HG03159 (cell line): Measurements from ENCODE around the gene MAPKAPK5.
"Not testable (repeated sequence)": the region's sequence is repeated elsewhere in the genome, so short reads cannot be mapped to it uniquely, and the experiment has no call there.

Experiments
- ATAC-seq: cut with Tn5 transposase; IDR thresholded peaks from one replicate; pipeline ENCODE4 v1.9.1; 2021; ENCODE audit warnings: mild to moderate bottlenecking, moderate library complexity; ENCODE audit not compliant: unreplicated experiment

MAPKAPK5 gene, protein sequence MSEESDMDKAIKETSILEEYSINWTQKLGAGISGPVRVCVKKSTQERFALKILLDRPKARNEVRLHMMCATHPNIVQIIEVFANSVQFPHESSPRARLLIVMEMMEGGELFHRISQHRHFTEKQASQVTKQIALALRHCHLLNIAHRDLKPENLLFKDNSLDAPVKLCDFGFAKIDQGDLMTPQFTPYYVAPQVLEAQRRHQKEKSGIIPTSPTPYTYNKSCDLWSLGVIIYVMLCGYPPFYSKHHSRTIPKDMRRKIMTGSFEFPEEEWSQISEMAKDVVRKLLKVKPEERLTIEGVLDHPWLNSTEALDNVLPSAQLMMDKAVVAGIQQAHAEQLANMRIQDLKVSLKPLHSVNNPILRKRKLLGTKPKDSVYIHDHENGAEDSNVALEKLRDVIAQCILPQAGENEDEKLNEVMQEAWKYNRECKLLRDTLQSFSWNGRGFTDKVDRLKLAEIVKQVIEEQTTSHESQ

DNA sequence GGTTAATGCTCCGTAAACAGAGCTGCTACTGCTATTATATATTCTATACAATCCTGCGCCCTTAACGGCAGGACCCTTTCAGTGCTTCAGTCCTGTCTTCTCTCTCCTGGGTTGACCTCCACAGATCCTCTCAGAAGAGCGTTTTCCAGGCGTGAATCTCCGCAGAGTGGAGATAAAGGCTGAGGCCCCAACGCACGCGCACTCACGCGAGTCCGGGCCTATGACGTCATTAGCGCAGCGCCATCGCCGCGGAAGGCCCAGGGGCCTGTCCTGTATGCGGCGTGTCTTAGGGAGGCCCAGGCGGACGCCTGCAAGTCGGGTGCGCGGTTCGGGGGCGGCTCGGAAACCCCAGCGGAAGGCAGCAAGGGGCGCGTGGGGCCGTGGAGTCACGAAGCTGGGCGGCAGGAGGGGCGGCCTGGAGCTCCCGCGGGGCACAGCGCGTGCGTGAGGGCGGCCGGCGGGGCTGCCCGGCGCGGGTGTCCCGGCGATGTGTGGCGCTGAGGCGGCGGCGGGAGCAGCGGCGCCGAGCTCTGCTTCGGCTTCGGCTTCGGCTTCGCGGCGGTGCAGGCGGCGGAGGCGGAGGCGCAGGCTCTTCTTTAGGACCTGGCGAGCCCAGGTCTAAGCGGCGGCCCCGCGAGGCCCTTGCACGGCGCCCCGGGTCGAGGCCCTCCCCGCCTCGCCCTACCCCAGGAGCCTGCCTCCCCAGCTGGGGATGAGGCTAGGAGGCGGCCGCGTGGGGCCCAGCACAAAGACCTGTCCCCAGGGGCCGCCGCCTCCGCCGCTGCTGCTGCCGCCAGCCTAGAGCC is at the start of gene MAPKAPK5:
MAPKAPK5 (plus strand) TSS at position 479 of the 806 bp plus-strand sequence. CDS start 506 bp downstream, outside the sequence.
- ATAC-seq, result peak; percentile 80

DNA sequence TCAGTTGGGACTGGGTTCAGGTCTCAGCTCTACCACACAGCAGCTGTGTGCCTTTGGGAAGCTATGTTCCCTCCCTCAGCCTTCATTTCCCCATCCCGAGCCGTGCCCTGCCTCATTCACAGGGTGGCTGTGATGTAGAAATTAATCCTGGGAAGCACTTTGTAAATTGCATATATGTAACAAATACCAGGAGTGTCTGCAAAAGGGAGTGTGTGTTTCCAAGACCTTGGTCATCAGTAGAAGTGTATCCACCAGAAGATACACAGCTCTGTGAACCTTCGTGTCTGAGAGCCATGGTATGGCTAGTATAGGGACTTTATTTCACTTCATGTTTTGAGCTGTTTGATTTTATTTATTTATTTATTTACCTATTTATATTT is 49.2 kb upstream of the MAPKAPK5 start:
- ATAC-seq, result no peak

DNA sequence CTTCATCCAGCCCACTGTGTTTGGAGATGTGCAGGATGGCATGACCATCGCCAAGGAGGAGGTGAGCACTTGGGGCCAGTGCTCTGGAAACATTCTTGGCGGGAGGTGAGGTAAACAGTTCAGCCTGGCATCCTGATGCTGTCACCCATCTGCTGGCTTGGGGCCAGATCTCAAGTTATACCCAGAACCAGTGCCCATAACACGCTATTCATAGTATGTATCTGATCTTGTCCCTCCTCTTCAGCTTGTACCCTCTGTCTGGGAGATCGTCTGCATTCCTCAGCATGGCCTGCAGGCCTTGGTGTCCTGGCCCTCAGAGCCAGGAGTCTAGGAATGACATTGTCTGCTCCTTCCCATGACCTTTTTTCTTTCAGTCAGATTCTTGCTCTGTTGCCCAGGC is 43.8 kb upstream of the MAPKAPK5 start:
- ATAC-seq, result no peak

DNA sequence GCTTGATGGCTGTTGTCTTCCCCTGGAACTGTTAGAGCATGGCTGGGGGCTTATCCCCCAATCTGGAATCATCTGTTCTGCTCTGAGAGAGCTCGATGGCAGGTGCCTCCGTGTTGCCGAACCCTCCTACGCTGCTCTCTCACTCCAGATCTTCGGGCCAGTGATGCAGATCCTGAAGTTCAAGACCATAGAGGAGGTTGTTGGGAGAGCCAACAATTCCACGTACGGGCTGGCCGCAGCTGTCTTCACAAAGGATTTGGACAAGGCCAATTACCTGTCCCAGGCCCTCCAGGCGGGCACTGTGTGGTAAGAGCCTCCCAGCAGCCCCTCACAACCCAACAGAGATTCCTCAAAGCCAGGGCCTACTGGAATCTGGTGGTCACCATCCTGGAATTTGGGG is 42.3 kb upstream of the MAPKAPK5 start:
- ATAC-seq, result no peak

DNA sequence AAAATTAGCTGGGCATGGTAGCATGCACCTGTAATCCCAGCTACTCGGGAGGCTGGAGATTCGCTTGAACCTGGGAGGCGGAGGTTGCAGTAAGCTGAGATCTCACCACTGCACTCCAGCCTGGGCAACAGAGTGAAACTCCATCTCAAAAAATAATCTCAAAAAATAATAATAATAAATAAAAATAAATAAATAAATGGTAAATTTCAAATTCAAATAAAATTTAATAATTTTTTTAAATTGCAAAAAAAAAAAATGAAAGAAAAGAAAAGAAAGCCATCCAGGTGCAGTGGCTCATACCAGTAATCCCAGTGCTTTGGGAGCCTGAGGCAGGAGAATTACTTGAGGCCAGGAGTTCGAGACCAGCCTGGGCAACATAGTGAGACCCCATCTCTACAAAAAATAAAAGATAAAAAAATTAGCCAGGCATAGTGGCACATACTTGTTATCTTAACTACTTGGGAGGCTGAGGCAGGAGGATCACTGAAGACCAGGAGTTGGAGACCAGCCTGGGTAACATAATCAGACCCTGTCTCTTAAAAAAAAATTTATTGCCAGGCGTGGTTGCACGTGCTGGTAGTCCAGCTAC is 38.9 kb upstream of the MAPKAPK5 start:
- no peak for ATAC-seq

DNA sequence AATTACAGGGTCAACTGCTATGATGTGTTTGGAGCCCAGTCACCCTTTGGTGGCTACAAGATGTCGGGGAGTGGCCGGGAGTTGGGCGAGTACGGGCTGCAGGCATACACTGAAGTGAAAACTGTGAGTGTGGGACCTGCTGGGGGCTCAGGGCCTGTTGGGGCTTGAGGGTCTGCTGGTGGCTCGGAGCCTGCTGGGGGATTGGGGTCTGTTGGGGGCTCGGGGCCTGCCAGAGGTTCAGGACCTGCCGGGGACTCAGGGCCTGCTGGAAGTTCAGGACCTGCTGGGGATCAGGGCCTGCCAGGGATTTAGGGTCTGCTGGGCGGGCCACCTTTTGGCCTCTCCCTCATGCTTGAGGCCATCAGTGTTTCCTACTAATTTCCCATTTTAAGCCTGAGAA is 38.2 kb upstream of the MAPKAPK5 start:
- ATAC-seq, result no peak

DNA sequence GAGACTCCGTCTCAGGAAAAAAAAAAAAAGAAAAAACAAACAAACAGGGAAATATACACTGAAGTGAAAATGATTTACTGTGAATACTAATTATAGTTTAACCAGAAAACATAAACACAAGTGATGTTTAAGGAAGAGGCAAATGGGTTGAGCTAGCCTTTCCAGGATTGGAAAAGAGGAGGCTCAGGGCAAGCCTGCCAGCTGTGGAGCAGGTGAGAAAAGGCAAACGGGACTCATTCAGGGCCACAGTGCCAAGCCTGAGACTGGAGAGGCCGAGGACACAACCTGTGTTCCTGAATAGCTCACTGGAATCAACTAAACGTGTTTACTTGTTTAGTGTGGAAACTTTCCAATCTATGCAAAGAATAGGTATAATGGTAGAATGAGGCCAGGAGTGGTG is 35.7 kb upstream of the MAPKAPK5 start:
- ATAC-seq, result no peak

DNA sequence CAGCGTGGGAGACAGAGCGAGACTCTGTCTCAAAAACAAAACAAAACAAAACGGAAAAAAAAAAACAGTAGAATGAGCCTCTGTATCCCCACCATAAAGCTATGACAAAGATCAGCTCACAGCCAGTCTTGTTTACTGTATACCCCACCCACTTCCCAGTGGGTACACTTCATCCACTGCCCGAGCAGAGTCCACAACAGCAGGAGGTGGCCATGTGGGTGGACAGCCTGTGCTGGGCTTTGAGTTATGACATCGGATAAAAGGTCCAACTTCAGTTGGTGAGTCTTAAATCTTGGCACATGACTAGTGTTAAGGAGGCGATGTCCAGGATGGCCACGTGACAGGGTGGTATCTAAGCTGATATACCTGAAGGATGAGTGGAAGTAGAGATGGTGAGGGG is 34.8 kb upstream of the MAPKAPK5 start:
- ATAC-seq, result no peak

DNA sequence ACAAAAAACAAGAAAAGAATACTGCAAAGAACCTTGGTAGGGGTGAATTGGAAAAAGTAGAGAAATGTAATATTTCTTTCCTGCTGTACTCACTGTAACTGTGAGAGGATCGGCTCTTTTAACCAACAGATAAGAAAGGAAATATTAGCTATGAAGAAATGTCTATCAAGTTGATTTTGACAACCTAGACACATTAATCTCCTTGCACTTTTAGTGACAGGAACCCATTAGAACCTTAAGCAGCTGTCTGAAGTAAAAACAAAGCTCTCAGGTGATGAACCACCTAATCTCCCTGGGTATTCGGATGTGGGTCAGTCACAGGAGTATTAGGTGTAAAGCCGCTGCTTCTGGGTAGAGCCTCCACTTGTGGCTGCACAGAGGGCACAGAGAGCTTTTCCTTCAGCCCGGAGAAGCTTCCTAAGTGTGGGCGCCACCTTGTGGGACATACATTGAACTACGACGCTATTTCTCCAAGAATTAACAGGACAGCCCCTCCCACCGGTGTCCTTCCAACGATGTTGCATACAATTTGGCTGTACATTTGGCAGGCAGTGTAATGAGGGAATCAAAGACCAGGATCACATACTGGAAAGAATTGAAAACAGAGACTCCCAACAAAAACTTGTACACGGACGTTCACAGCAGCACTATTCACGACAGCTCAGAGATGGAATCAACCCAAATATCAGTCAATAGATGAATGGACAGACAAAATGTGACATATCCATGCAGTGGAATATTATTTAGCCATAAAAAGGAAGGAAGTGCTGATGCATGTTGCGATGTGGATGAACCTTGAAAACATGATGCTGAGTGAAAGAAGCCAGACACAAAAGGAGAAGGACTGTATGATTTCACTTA is 28.9 kb upstream of the MAPKAPK5 start:
- ATAC-seq, result no peak

DNA sequence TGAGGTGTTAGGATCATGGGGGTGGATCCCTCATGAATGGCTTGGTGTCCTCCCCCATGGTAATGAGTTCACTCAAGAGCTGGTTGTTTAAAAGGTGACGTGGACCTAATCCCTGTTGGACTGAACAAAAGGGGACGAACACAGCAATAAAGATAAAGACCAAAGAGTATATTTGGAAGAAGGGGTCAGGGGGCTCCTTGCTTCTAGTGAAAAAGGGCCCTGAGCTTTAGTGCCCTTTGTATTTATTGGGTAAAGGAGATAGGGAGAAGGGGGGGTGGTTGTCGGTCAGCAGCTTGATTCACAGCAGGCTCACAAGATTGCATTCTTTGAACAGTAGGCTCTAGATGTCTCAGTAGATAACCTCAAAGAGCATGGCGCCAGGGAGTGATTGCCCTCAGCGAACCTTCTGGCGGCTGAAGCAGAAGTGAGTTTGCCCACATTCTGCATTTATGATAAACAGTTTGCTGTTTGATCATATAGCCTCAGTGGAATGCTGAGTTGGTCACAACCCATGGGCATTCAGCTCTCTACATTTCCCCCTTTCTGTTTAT is 25.9 kb upstream of the MAPKAPK5 start:
- ATAC-seq, result no peak

DNA sequence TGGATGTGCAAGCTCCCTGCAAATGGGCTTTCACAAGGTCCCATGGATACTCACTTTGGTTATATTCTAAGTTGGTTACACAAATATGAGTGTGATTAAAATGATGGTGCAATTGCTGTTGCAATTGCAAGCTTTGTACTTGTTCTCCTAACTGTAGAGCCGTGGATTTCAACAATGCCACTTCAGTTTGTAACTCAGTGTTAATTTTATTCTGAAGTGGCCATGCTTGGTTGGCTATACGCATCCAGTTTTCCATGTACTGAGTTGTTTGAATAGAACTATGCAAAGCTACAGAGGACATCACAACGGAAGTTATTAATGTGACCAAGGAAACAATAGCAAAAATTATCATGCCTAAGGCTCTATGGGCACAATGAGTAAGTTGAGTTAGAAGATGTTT is 25.1 kb upstream of the MAPKAPK5 start:
- ATAC-seq, result not testable (repeated sequence)

DNA sequence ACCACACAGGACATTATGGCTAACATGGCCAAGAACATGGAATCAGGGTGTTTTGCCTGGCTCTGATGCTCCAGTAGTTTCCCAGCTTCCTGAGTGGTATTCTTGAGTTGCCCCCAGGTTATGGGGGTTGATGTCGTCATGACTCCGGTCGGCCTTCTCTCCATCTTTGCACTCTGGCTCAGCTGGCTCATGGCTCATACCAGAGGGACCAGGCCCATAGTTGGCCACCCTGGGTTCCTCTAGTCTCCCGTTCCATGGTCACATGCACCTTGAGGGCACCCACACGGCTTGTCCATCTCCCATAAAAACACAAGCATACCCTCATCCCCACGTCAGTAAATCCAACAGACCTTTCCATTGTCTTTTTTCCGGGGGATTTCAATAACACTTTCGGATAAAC is 23.7 kb upstream of the MAPKAPK5 start:
- no peak for ATAC-seq

DNA sequence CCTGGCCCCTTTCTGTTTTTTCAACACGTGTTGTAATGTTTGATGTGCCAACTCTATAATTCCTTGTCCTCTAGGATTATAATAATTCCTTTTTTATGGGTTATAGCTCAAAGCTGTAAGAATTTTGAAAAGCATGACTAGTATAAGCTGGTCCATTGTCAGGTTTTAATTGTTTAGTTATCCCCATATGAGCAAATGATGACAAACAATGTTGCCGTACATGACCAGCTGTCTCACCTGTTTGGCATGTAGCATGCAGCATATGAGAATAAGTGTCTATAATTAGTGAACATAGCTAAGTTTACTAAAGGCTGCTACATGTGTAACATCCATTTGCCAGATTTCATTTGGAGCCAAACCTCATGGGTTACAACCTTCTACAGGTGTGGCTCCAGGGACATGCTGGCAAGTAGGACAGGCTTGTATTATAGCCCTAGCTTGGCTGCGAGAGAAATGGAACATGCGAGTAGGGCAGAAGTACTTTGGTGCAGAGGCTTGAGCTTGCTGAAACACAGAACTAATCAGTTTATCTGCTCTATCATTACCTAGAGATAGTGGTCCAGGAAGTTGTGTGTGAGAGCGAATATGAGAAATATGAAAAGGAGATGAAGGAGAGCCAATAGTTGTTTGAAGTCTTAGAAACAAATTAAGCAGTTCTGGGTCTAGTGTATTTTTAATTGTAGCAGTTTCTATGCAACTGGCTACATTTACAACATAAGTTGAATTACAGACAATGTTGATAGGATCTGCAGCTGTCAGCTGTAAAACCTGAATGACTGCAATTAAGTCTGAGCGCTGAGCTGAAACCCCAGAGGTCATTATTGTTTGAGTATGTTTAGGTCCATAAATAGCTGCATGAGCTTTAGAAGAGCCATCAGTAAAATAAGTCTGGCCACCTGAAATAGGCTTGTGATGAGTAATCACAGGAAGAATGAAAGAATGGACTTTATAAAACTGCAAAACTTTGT is 22.6 kb upstream of the MAPKAPK5 start:
- ATAC-seq, result no peak

DNA sequence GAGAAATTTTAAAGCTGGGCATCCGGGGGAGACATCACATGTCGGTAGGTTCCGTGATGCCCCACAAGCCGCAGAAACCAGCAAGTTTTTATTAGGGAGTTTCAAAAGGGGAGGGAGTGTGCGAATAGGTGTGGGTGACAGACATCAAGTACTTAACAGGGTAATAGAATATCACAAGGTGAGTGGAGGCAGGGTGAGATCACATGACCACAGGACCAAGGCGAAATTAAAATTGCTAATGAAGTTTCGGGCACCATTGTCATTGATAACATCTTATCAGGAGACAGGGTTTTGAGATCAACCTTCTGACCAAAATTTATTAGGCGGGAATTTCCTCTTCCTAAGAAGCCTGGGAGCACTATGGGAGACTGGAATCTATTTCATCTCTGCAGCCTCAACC is 21.2 kb upstream of the MAPKAPK5 start:
- ATAC-seq, result not testable (repeated sequence)

DNA sequence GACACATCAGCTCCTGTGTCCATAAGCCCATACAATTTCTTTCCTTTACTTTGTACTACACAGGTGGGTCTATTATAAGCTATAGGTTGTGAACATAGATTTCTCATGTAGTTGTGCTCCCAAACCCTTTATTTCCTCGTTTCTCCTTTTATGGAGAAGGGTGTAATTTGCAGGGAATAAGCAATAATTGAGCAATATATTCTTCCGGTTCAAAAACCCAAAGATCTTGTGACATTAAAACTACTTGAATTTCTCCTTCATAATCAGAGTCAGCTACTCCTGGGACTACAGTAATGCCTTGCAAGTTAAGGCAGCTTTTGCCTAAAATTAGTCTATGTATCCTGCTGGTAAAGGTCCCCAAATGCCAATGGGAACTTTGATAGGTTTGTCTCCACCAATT is 19.1 kb upstream of the MAPKAPK5 start:
- no peak for ATAC-seq

DNA sequence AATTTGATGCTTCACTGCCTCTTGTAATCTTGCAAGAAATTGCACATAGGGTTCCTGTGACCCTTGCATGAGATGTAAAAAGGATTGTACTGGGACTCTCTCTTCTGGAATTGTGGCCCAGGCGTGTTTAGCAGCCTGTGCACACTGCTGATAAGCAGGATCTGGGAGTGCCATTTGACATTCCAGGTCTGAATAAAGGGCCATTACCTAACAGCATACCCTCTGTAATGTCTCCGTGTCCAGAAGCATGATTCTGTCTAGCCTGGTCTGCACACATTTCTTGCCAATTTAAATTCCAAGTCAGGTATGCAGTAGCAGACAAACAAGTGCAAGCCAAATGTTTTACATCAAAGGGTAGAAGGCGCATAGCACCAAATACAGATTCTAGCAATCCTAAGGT is 18.1 kb upstream of the MAPKAPK5 start:
- no peak for ATAC-seq

DNA sequence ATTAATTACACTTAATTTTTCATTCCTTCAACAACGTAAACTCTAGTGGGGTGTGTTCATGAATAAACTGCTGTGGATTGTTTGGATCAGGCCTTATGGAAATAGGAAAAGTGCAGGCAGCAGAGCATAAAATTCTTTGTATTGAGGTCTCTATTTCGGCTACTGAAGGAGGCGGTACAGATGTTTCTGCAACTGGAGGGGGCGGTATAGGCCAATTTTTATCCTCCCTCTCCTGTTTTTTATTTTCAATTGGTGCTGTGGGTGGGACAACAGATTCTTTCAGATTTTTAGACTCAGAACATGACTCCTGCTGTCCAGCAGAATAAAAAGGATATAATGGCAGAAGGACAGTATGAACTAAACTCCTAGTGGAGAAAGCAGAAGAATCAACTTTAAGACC is 17.7 kb upstream of the MAPKAPK5 start:
- not testable (repeated sequence) for ATAC-seq

DNA sequence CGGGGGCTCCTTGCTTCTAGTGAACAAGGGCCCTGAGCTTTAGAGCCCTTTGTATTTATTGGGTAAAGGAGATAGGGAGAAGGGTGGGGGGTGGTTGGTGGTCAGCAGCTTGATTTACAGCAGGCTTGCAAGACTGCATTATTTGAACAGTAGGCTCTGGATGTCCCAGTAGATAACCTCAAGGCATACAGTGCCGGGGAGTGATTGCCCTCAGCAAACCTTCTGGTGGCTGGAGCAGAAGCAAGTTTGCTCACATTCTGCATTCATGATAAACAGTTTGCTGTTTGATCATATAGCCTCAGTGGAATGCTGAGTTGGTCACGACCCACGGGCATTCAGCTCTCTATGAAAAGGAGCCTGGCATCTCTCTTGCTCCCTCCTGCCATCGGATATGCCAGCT is 16.5 kb upstream of the MAPKAPK5 start:
- ATAC-seq, result no peak

DNA sequence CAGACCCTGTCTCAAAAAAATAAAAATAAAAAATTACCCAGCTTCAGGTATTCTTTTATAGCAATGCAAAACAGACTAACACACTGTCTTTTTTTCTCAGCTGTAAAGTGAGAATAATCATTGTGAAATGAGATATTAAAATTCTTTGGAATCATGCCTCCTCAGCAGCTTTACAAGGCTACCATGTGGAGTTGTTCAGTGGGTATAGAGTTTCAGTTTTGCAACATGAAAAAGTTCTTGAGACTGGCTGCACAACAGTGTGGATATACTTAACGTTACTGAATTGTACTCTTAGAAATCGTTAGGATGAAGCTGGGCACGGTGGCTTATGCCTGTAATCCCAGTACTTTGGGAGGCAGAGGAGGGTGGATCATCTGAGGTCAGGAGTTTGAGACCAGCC is 15.7 kb upstream of the MAPKAPK5 start:
- no peak for ATAC-seq
